Retina (tissue), 1 donor: ENCODE data around the gene LRFN3.
"Not testable (repeated sequence)": the region's sequence is repeated elsewhere in the genome, so short reads cannot be mapped to it uniquely, and the experiment has no call there.

ENCODE experiments used
- DNase-seq: peaks from one replicate; pipeline ENCODE4 v3.0.0-alpha.2; 2016

LRFN3 gene

DNA sequence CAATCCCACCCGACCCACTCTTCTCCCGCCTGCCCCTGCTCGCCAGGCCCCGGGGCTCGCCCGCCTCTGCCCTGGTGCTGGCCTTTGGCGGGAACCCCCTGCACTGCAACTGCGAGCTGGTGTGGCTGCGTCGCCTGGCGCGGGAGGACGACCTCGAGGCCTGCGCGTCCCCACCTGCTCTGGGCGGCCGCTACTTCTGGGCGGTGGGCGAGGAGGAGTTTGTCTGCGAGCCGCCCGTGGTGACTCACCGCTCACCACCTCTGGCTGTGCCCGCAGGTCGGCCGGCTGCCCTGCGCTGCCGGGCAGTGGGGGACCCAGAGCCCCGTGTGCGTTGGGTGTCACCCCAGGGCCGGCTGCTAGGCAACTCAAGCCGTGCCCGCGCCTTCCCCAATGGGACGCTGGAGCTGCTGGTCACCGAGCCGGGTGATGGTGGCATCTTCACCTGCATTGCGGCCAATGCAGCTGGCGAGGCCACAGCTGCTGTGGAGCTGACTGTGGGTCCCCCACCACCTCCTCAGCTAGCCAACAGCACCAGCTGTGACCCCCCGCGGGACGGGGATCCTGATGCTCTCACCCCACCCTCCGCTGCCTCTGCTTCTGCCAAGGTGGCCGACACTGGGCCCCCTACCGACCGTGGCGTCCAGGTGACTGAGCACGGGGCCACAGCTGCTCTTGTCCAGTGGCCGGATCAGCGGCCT, 4.1 kb downstream of the LRFN3 start:
- no peak for DNase-seq

- no peak for DNase-seq
Measured at GRCh38 chr19:35940839-35941238, 4.7 kb downstream of the LRFN3 start.

GRCh38 chr19:35942235-35942634, 6.1 kb downstream of the LRFN3 start:
- no peak for DNase-seq

- DNase-seq, result no peak
Measured at GRCh38 chr19:35943321-35944301, 7.4 kb downstream of the LRFN3 start.

GRCh38 chr19:35944556-35944955, 8.4 kb downstream of the LRFN3 start:
- no peak for DNase-seq

- no peak for DNase-seq
Measured at GRCh38 chr19:35945121-35945790, 9.1 kb downstream of the LRFN3 start.

DNA sequence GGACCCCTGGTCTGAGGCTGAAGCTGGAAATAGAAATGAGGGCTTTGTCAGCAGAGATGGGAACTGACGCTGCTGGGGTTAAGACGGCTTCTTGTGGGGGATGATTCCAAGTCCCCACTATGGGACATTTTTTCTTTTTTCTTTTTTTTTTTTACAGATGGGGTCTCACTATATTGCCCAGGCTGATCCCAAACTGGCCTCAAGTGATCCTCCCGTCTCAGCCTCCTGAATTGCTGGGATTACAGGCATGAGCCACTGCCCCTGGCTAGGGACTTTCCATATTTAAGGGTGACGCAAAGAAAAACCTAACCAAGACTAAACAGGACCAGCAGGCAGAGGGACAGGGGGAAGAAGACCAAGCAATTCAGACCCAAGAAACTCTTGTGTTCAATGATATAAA, 10.0 kb downstream of the LRFN3 start:
- no peak for DNase-seq

GRCh38 chr19:35949131-35949530, 13.0 kb downstream of the LRFN3 start:
- DNase-seq, result no peak

GRCh38 chr19:35955881-35956634, 19.9 kb downstream of the LRFN3 start:
- DNase-seq, result no peak

GRCh38 chr19:35957411-35957810, 21.2 kb downstream of the LRFN3 start:
- DNase-seq, result not testable (repeated sequence)

DNA sequence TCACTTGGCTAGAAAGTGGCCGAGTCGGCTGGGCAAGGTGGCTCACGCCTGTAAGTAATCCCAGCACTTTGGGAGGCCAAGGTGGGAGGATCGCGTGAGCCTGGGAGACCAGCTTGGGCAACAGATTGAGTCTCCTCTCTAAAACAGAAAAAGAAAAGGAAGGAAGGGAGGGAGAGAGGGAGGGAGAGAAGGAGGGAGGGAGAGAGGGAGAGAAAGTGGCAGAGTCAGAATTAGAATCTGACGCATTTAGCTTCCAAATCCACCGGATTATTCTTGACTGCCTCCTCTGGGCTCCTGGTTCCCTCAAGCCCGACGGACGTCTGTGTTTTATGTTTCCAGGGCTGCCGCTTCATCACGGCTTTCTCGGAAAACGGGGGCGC, 22.5 kb downstream of the LRFN3 start:
- no peak for DNase-seq

DNA sequence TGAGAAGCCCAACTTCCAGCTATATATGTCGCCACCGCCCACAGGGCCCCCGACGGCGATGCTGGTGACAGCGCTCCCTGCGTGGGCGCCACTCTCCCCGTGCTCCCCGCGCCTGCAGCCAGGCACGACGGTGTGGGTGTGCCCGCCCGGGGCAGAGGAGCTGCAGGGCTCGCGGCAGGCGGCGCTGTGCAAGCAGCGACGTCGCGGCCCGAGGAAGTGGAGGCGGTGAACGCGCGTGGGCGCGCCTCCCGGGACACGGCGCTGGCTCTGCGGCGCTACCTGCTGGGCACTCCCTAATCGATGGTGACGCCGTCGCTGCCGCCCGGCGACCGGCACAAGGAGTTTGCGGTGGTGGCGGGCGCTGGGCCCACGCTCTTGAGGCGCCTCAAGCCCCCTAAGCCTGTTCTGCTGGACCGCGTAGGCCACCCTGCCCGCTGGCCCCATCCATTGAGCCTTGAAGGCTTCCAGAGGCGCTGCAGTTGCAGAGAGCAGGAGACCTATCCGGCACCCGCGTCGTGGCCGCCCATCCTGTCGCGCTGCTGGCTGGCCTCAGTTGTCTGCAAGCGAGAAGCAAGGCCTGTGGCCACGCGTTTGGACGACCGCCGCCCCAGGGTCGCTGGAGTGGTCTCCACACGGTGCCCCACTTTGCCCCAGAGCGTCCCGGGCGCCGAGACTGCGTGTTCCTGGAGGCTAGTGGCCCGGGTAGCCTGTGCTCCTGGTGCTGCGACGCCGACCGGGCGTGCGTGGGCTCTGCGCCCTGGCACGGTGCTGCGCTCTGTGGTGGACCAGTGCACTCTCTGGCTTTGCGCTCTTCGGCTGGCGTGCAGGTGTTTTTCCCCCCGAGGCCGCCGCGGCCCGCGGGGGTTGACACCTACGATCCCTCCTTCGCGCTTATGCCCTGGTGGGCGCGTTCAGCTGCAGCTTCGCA, 23.1 kb downstream of the LRFN3 start:
- DNase-seq, result peak; percentile 46

GRCh38 chr19:35959968-35960320, 23.8 kb downstream of the LRFN3 start:
- no peak for DNase-seq

DNA sequence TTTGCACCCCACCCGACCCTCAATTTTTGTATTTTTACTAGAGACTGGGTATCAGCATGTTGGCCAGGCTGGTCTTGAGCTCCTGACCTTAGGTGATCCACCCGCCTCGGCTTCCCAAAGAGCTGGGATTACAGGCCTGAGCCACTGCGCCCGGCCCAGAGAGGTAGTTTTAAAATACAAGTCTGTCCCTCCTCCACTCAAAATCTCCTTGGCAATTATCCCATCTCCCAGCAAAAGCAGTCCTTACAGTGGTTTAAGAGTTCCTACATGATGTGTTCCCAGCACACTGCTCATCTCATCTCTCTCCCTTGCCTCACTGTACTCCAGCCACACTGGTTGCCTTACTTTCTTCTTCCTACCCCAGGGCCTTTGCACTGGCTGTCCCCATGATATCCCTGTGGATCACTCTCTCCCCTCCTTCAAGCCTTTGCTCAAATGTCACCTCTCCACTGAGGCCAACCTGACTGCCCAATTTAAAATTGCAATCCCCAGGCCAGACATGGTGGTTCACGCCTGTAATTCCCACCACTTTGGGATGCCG, 24.3 kb downstream of the LRFN3 start:
- DNase-seq, result no peak

- peak; percentile 62 for DNase-seq
Measured at GRCh38 chr19:35963514-35963913, 27.3 kb downstream of the LRFN3 start.

GRCh38 chr19:35966771-35967170, 30.6 kb downstream of the LRFN3 start:
- no peak for DNase-seq

DNA sequence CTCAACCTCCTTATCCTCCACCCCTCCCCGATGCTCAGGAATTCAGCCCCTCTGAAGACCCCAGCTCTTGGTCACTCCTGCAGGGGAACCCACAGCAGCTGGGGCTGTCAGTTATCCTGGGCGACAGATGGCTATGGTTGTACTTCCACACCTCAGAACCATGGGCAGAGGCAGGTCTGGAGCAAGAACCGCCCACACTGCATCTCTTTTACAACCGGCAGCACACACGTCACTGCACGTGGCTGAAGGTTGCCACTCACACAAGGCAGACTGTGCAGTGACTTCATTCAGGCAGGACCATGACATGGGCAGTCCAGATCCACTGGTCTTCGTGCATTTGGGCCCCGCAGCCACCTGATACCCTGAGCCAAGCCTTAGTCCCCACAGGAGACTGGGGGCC, 37.3 kb downstream of the LRFN3 start:
- DNase-seq, result no peak

- DNase-seq, result no peak
Measured at GRCh38 chr19:35975608-35976214, 39.5 kb downstream of the LRFN3 start.

GRCh38 chr19:35977446-35978222, 41.5 kb downstream of the LRFN3 start:
- peak; percentile 33 for DNase-seq

- DNase-seq, result no peak
Measured at GRCh38 chr19:35978271-35978670, 42.1 kb downstream of the LRFN3 start.
